Neural progenitor cell (in vitro differentiated cells): ENCODE measurements around the gene PSMD8. TPM values are rescaled to one million over a fixed set of nuclear protein-coding genes. Genes with fewer than 3 reads are reported as not detected.

Experiments used
- DNase-seq: peaks from one replicate; pipeline ENCODE4 v3.0.0-alpha.2; 2016; ENCODE audit warnings: low spot score
- H2AFZ ChIP-seq: fragments of 200-600 bp; sonication (generic); replicated peaks from 2 replicates; pipeline ENCODE4 v1.6.1; 2016; ENCODE audit warnings: antibody characterized with exemption
- H3F3A ChIP-seq: fragments of 200-600 bp; sonication (generic); 2 replicates; pipeline ENCODE4 v1.6.1; 2016; ENCODE audit warnings: antibody characterized with exemption, low read depth
- H3K27ac ChIP-seq: fragments of 200-600 bp; sonication (generic); 2 replicates; pipeline ENCODE4 v1.5.1; 2016; ENCODE audit warnings: mild to moderate bottlenecking
- H3K27me3 ChIP-seq: fragments of 200-600 bp; sonication (generic); 2 replicates; pipeline ENCODE4 v1.6.1; 2016; ENCODE audit warnings: mild to moderate bottlenecking, moderate library complexity
- H3K36me3 ChIP-seq: fragments of 200-600 bp; sonication (generic); 2 replicates; pipeline ENCODE4 v1.5.1; 2016
- H3K4me1 ChIP-seq: fragments of 200-600 bp; sonication (generic); 2 replicates; pipeline ENCODE4 v1.6.1; 2016; ENCODE audit warnings: mixed run types
- H3K4me2 ChIP-seq: fragments of 200-600 bp; sonication (generic); 2 replicates; pipeline ENCODE4 v1.6.1; 2016
- H3K4me3 ChIP-seq: fragments of 200-600 bp; sonication (generic); 2 replicates; pipeline ENCODE4 v1.5.1; 2016
- H3K79me2 ChIP-seq: fragments of 200-600 bp; sonication (generic); 2 replicates; pipeline ENCODE4 v1.6.1; 2016; ENCODE audit warnings: low read depth
- H3K9ac ChIP-seq: fragments of 200-600 bp; sonication (generic); 2 replicates; pipeline ENCODE4 v1.6.1; 2016
- H3K9me3 ChIP-seq: fragments of 200-600 bp; sonication (generic); 2 replicates; pipeline ENCODE4 v1.5.1; 2016; ENCODE audit warnings: low read depth
- H4K20me1 ChIP-seq: fragments of 200-600 bp; sonication (generic); 2 replicates; pipeline ENCODE4 v1.6.1; 2016; ENCODE audit warnings: low read depth
- H3K27ac Mint-ChIP-seq: 3 replicates; pipeline ENCODE4 v1.8.0; 2021; ENCODE audit warnings: mixed read lengths
- H3K27me3 Mint-ChIP-seq: 2 replicates; pipeline ENCODE4 v1.8.0; 2022; ENCODE audit warnings: low read depth, mild to moderate bottlenecking, inconsistent platforms, moderate library complexity, mixed read lengths; ENCODE audit not compliant: insufficient read depth
- H3K36me3 Mint-ChIP-seq: 3 replicates; pipeline ENCODE4 v1.8.0; 2021; ENCODE audit warnings: mixed read lengths
- H3K4me1 Mint-ChIP-seq: 3 replicates; pipeline ENCODE4 v1.8.0; 2021; ENCODE audit warnings: mixed read lengths
- H3K4me3 Mint-ChIP-seq: 3 replicates; pipeline ENCODE4 v1.8.0; 2021; ENCODE audit warnings: mild to moderate bottlenecking, moderate library complexity, mixed read lengths
- H3K9me3 Mint-ChIP-seq: 3 replicates; pipeline ENCODE4 v1.8.0; 2020; ENCODE audit warnings: mixed read lengths
- CTCF ChIP-seq: fragments of 200-600 bp; sonication (generic); IDR thresholded peaks from 2 replicates; pipeline ENCODE4 v1.5.1; 2017; ENCODE audit warnings: antibody characterized with exemption, mild to moderate bottlenecking
- EZH2 ChIP-seq: fragments of 200-600 bp; sonication (generic); IDR thresholded peaks from 2 replicates; pipeline ENCODE4 v1.6.1; 2017; ENCODE audit warnings: antibody characterized with exemption, mild to moderate bottlenecking, moderate library complexity
- EZH2phosphoT487 ChIP-seq: fragments of 200-600 bp; sonication (generic); IDR thresholded peaks from 2 replicates; pipeline ENCODE4 v1.6.1; 2017; ENCODE audit warnings: antibody characterized with exemption
- total RNA-seq: library from RNA; depleted of rRNA; stranded (reverse); fragments of >200 nt; gene quantifications from 2 replicates; pipeline ENCODE4 v1.2.3, GENCODE V29; 2015; ENCODE audit warnings: low replicate concordance

The PSMD8 gene
- total RNA-seq, 1 donor from 2014 or later = 119 TPM

GRCh38 chr19:38394488-38394887 lies 20.1 kb downstream of the PSMD8 start:
- Mint-ChIP-seq H3K4me3 (no peak overlapping the region), H3K36me3 (peaks cover 30% of the 10 kb centered on the region), H3K9me3 (peaks cover 7% of the 10 kb centered on the region), H3K4me1 (peaks cover 17% of the 10 kb centered on the region), H3K27ac (no peak overlapping the region), H3K27me3 (peaks cover 8% of the 10 kb centered on the region)
- no peak overlapping the region for H2AFZ ChIP-seq
- peaks cover 28% of the 10 kb centered on the region for H3K27me3 ChIP-seq
- H3K9ac ChIP-seq = no peak overlapping the region
- H3K79me2 ChIP-seq = no peaks in the 10 kb centered on the region
- H4K20me1 ChIP-seq = peaks cover 6% of the 10 kb centered on the region
- TF ChIP-seq CTCF (no peak), EZH2 (no peak), EZH2phosphoT487 (no peak)
- H3K27ac ChIP-seq = no peak overlapping the region
- H3K36me3 ChIP-seq = no peaks in the 10 kb centered on the region
- peak; percentile 86 for DNase-seq
- H3K9me3 ChIP-seq = no peaks in the 10 kb centered on the region
- peak overlapping the region; percentile 31 for H3K4me3 ChIP-seq
- peaks cover 8% of the 10 kb centered on the region for H3F3A ChIP-seq
- peak overlapping the region; percentile 65 for H3K4me2 ChIP-seq
- peaks cover 4% of the 10 kb centered on the region for H3K4me1 ChIP-seq

GRCh38 chr19:38395381-38396114 lies 21.2 kb downstream of the PSMD8 start:
- Histone ChIP-seq H4K20me1 (no peaks in the 10 kb centered on the region), H3K4me3 (no peak overlapping the region), H3K9ac (no peak overlapping the region), H3K4me2 (no peak overlapping the region), H3K27ac (no peak overlapping the region), H3F3A (peaks cover 8% of the 10 kb centered on the region), H3K79me2 (no peaks in the 10 kb centered on the region), H3K36me3 (no peaks in the 10 kb centered on the region), H3K27me3 (peaks cover 28% of the 10 kb centered on the region), H2AFZ (no peak overlapping the region), H3K4me1 (no peaks in the 10 kb centered on the region), H3K9me3 (no peaks in the 10 kb centered on the region)
- Mint-ChIP-seq H3K9me3 (peaks cover 7% of the 10 kb centered on the region), H3K4me1 (peaks cover 13% of the 10 kb centered on the region), H3K36me3 (peaks cover 30% of the 10 kb centered on the region), H3K4me3 (no peak overlapping the region), H3K27ac (no peak overlapping the region), H3K27me3 (peaks cover 10% of the 10 kb centered on the region)
- DNase-seq = peak; percentile 1
- no peak for TF ChIP-seq EZH2
- TF ChIP-seq CTCF = no peak
- no peak for TF ChIP-seq EZH2phosphoT487

- Histone ChIP-seq H3K9ac (no peak overlapping the region), H3K36me3 (no peaks in the 10 kb centered on the region), H3K4me1 (no peaks in the 10 kb centered on the region), H4K20me1 (no peaks in the 10 kb centered on the region), H3F3A (peaks cover 10% of the 10 kb centered on the region), H3K27ac (no peak overlapping the region), H3K4me2 (no peak overlapping the region), H2AFZ (no peak overlapping the region), H3K79me2 (no peaks in the 10 kb centered on the region), H3K27me3 (peaks cover 48% of the 10 kb centered on the region), H3K9me3 (no peaks in the 10 kb centered on the region), H3K4me3 (no peak overlapping the region)
- H3K4me1 Mint-ChIP-seq = peaks cover 3% of the 10 kb centered on the region
- no peak overlapping the region for H3K4me3 Mint-ChIP-seq
- H3K27me3 Mint-ChIP-seq = peaks cover 13% of the 10 kb centered on the region
- H3K9me3 Mint-ChIP-seq = peaks cover 7% of the 10 kb centered on the region
- TF ChIP-seq EZH2 (no peak), EZH2phosphoT487 (no peak), CTCF (no peak)
- H3K36me3 Mint-ChIP-seq = peaks cover 14% of the 10 kb centered on the region
- H3K27ac Mint-ChIP-seq = no peak overlapping the region
- no peak for DNase-seq
Measured at GRCh38 chr19:38399081-38399480, 24.7 kb downstream of the PSMD8 start.
